Astrocyte of the spinal cord (primary cell): ENCODE measurements around the gene PPP2R1B.
A peak's percentile ranks its signal among the peaks of the same experiment; 100 is the strongest.

Experiments used
- DNase-seq: peaks from one replicate; pipeline ENCODE4 v3.0.0; 2011; ENCODE audit warnings: low read depth, low spot score
- H3K4me3 ChIP-seq: 2 replicates; pipeline ENCODE4 v1.5.1; 2011; ENCODE audit warnings: low read depth, mild to moderate bottlenecking, low read length, moderate library complexity
- CTCF ChIP-seq: IDR thresholded peaks from 2 replicates; pipeline ENCODE4 v1.5.1; 2012; ENCODE audit warnings: low read depth, mild to moderate bottlenecking, low read length, inconsistent platforms
- in situ Hi-C: cut with HindIII; loops from 2 replicates; pipeline ENCODE4 v1.10.0; 2017; ENCODE audit warnings: low sequenced_read_pairs

The PPP2R1B gene

GRCh38 chr11:111743700-111744099, 22.5 kb downstream of the PPP2R1B start:
- in situ Hi-C loops, result no loop called here
- H3K4me3 ChIP-seq, result no peak overlapping the region
- no peak for DNase-seq
- no peak for TF ChIP-seq CTCF

- no peak for TF ChIP-seq CTCF
- H3K4me3 ChIP-seq, result no peak overlapping the region
- DNase-seq, result no peak
- in situ Hi-C loops, result no loop called here
These were observed 24.4 kb downstream of the PPP2R1B start for GRCh38 chr11:111741751-111742150.

GRCh38 chr11:111739299-111739698, 26.9 kb downstream of the PPP2R1B start:
- no peak for TF ChIP-seq CTCF
- no peak overlapping the region for H3K4me3 ChIP-seq
- in situ Hi-C loops, result no loop called here
- no peak for DNase-seq

GRCh38 chr11:111737444-111738210, 28.6 kb downstream of the PPP2R1B start:
- H3K4me3 ChIP-seq, result no peak overlapping the region
- no peak for DNase-seq
- in situ Hi-C loops, result no loop called here
- no peak for TF ChIP-seq CTCF

- peak; percentile 3 for DNase-seq
- in situ Hi-C loops, result no loop called here
- no peak overlapping the region for H3K4me3 ChIP-seq
- no peak for TF ChIP-seq CTCF
These were observed 29.4 kb downstream of the PPP2R1B start for GRCh38 chr11:111736621-111737443.

GRCh38 chr11:111736181-111736590, 30.0 kb downstream of the PPP2R1B start:
- in situ Hi-C loops, result no loop called here
- no peak for DNase-seq
- no peak overlapping the region for H3K4me3 ChIP-seq
- no peak for TF ChIP-seq CTCF
